OCI-LY7 (cell line): Measurements from ENCODE around the gene WDR5. TPM values are rescaled to one million over a fixed set of nuclear protein-coding genes. Genes with fewer than 3 reads are reported as not detected.

ENCODE experiments used
- BruUV-seq: library from RNA; stranded (reverse); fragments of 400-500 nt; replicated peaks from 2 replicates; lab custom pipeline; 2021; lab: Mats Ljungman, UMichigan
- CTCF ChIA-PET: fragments of 300-600 bp; sonication (Branson Sonifier 250); formaldehyde crosslinking; loops from one replicate; lab custom pipeline; 2022; ENCODE audit warnings: antibody characterized with exemption; ENCODE audit not compliant: unreplicated experiment; lab: Charles Lee
- POLR2A ChIA-PET: fragments of 300-600 bp; sonication (Branson Sonifier 250); formaldehyde crosslinking; loops from one replicate; lab custom pipeline; 2022; ENCODE audit warnings: antibody characterized with exemption; lab: Charles Lee
- DNase-seq: peaks from one replicate; pipeline ENCODE4 v3.0.0-alpha.2; 2015; ENCODE audit warnings: low spot score
- H2AFZ ChIP-seq: fragments of 200-600 bp; sonication (generic), shearing (Covaris generic); 2 replicates; pipeline ENCODE4 v1.6.1; 2014; ENCODE audit warnings: mild to moderate bottlenecking, antibody characterized with exemption, low read length, moderate library complexity
- H3K27ac ChIP-seq: fragments of 200-600 bp; sonication (generic); 2 replicates; pipeline ENCODE4 v1.5.1; 2014; ENCODE audit warnings: mixed run types, low read depth, mild to moderate bottlenecking, moderate library complexity, low read length, inconsistent platforms; ENCODE audit not compliant: poor library complexity, severe bottlenecking
- H3K36me3 ChIP-seq: fragments of 200-600 bp; sonication (generic); 2 replicates; pipeline ENCODE4 v1.6.1; 2014; ENCODE audit warnings: mild to moderate bottlenecking, antibody characterized with exemption, low read length, moderate library complexity, mixed read lengths; ENCODE audit not compliant: insufficient read depth
- H3K4me1 ChIP-seq: fragments of 200-600 bp; sonication (generic); 2 replicates; pipeline ENCODE4 v1.5.1; 2014; ENCODE audit warnings: mild to moderate bottlenecking, low read length; ENCODE audit not compliant: insufficient read depth, poor library complexity, severe bottlenecking
- H3K4me2 ChIP-seq: fragments of 200-600 bp; sonication (generic); 2 replicates; pipeline ENCODE4 v1.6.1; 2014; ENCODE audit warnings: mild to moderate bottlenecking, low read length
- H3K4me3 ChIP-seq: fragments of 200-600 bp; sonication (generic); 2 replicates; pipeline ENCODE4 v1.5.1; 2014; ENCODE audit warnings: mild to moderate bottlenecking, low read depth, low read length; ENCODE audit not compliant: poor library complexity, severe bottlenecking
- H3K79me2 ChIP-seq: fragments of 200-600 bp; sonication (generic); 2 replicates; pipeline ENCODE4 v1.6.1; 2016; ENCODE audit warnings: low read depth, mild to moderate bottlenecking, low read length, moderate library complexity, mixed read lengths; ENCODE audit not compliant: insufficient read depth
- H3K9me2 ChIP-seq: fragments of 200-600 bp; sonication (generic); 2 replicates; pipeline ENCODE4 v1.6.1; 2016; ENCODE audit warnings: mild to moderate bottlenecking, low read length, mixed read lengths; ENCODE audit not compliant: insufficient read depth
- H3K9me3 ChIP-seq: fragments of 200-600 bp; sonication (generic); 2 replicates; pipeline ENCODE4 v1.6.1; 2014; ENCODE audit warnings: mild to moderate bottlenecking, mixed run types, low read length, mixed read lengths
- H4K20me1 ChIP-seq: fragments of 200-600 bp; sonication (generic); 2 replicates; pipeline ENCODE4 v1.6.1; 2014; ENCODE audit warnings: mild to moderate bottlenecking, antibody characterized with exemption, low read length, moderate library complexity, mixed read lengths; ENCODE audit not compliant: insufficient read depth
- EZH2phosphoT487 ChIP-seq: fragments of 200-600 bp; sonication (generic); IDR thresholded peaks from 2 replicates; pipeline ENCODE4 v1.6.1; 2018; ENCODE audit warnings: low read depth, borderline replicate concordance, mild to moderate bottlenecking, mixed run types, antibody characterized with exemption, low read length, moderate library complexity, mixed read lengths
- intact Hi-C: fragments of 100-400 bp; cut with micrococcal nuclease; formaldehyde crosslinking; loops from one replicate; pipeline ENCODE4 v1.10.0; 2022; ENCODE audit not compliant: unreplicated experiment
- total RNA-seq, 2 experiments: library from RNA; depleted of rRNA in 1 of 2; stranded (reverse); fragments of >200 nt in 1 of 2; shearing (Covaris generic) in 1 of 2; gene quantifications; 2 replicates each; pipeline ENCODE4 v1.2.3, GENCODE V29; 2014 to 2022
- TF ChIP-seq, protein P1 (sequence below): fragments of 200-600 bp; sonication (generic); conservative IDR thresholded peaks from 2 replicates; pipeline ENCODE4 v1.5.1; 2014; ENCODE audit warnings: mild to moderate bottlenecking, antibody characterized with exemption, low read length, moderate library complexity, mixed read lengths

The WDR5 gene
- total RNA-seq, 2 experiments from 2014 or later = 32.5 to 44.6 TPM

DNA sequence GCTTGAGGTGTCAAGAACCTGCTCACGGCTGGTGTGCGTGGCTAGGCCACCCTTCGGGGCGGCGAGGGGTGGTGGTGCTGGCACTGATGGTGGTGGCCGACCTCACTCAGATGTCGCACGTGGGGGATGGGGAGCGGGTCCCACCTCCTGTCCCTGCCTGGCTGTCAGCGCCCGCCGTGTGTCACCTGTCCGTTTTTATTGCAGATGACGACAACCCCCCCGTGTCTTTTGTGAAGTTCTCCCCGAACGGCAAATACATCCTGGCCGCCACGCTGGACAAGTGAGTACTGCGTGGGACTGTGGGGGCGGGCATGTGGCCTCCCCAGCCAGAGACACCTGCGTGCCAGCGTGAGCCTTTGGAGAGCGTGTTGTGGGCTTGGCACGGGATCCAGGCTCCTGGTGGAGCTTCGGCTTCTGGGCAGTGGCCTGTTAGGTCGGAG, 18.4 kb downstream of the WDR5 start:
- no peak overlapping the region for H3K27ac ChIP-seq

DNA sequence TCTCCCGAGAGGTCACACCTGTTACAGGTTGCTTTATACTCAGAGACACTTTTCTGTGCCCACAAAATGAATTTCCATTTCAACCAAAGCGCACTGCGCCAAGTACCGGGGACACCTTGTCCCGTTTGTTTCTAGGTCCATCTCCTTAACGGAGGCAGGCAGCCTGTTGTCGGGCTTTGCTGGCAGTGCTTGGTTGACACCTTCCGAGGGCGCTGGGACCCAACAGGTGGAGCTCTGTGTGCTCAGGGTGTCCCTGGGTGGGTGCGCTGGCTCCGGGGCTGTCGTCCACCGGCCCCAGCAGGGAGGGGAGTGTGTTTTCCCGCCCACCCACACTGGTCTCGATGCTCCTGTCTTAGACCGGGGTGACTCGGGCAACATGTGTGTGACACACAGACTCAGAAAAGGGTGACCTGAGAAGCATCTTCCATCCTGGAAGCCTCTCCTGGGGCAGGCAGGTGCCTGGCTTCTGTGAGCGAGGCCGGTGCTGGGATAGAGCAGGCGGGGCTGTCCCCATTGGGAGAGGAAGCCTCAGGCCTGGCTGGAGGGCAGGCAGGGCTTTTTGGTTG, 20.0 kb downstream of the WDR5 start:
- intact Hi-C loops = no loop called here
- Histone ChIP-seq H3K27ac (no peak overlapping the region), H3K9me2 (no peaks in the 10 kb centered on the region), H3K4me2 (no peak overlapping the region), H3K4me1 (no peaks in the 10 kb centered on the region), H4K20me1 (no peaks in the 10 kb centered on the region), H3K4me3 (no peak overlapping the region), H3K79me2 (no peaks in the 10 kb centered on the region), H3K9me3 (no peaks in the 10 kb centered on the region), H3K36me3 (peaks cover 94% of the 10 kb centered on the region), H2AFZ (no peak overlapping the region)
- POLR2A ChIA-PET = no interaction called here
- no peak for DNase-seq
- TF ChIP-seq, protein P1, sequence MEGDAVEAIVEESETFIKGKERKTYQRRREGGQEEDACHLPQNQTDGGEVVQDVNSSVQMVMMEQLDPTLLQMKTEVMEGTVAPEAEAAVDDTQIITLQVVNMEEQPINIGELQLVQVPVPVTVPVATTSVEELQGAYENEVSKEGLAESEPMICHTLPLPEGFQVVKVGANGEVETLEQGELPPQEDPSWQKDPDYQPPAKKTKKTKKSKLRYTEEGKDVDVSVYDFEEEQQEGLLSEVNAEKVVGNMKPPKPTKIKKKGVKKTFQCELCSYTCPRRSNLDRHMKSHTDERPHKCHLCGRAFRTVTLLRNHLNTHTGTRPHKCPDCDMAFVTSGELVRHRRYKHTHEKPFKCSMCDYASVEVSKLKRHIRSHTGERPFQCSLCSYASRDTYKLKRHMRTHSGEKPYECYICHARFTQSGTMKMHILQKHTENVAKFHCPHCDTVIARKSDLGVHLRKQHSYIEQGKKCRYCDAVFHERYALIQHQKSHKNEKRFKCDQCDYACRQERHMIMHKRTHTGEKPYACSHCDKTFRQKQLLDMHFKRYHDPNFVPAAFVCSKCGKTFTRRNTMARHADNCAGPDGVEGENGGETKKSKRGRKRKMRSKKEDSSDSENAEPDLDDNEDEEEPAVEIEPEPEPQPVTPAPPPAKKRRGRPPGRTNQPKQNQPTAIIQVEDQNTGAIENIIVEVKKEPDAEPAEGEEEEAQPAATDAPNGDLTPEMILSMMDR = no peak
- no peak for TF ChIP-seq EZH2phosphoT487
- BruUV-seq = no TSS peak
- CTCF ChIA-PET = interaction anchor here (0.5 kb wide), 1 partner anchor 168 kb away, joined by 8 read pairs; no protein-coding TSS in a partner anchor

More for the DNA sequence above, 18.4 kb downstream of the WDR5 start:
- peaks cover 100% of the 10 kb centered on the region for H3K36me3 ChIP-seq
- no peak overlapping the region for H3K4me2 ChIP-seq
- H2AFZ ChIP-seq = no peak overlapping the region
- ChIA-PET CTCF (no interaction called here), POLR2A (no interaction called here)
- TF ChIP-seq, protein P1 = no peak
- TF ChIP-seq EZH2phosphoT487 = no peak
- no peak overlapping the region for H3K4me3 ChIP-seq
- intact Hi-C loops = no loop called here
- H4K20me1 ChIP-seq = no peaks in the 10 kb centered on the region
- H3K9me2 ChIP-seq = no peaks in the 10 kb centered on the region
- H3K4me1 ChIP-seq = no peaks in the 10 kb centered on the region
- no peaks in the 10 kb centered on the region for H3K79me2 ChIP-seq
- no peaks in the 10 kb centered on the region for H3K9me3 ChIP-seq
- DNase-seq = no peak
- BruUV-seq = no TSS peak
